T-helper 2 cell (primary cell): ENCODE measurements around the gene GNPDA1.
A peak's percentile ranks its signal among the peaks of the same experiment; 100 is the strongest.

Source experiments
- DNase-seq, 5 experiments: peaks; one replicate each; pipeline versions ENCODE4 v3.0.0 to v3.0.0-alpha.2; 2012 to 2022

GNPDA1 gene

DNA sequence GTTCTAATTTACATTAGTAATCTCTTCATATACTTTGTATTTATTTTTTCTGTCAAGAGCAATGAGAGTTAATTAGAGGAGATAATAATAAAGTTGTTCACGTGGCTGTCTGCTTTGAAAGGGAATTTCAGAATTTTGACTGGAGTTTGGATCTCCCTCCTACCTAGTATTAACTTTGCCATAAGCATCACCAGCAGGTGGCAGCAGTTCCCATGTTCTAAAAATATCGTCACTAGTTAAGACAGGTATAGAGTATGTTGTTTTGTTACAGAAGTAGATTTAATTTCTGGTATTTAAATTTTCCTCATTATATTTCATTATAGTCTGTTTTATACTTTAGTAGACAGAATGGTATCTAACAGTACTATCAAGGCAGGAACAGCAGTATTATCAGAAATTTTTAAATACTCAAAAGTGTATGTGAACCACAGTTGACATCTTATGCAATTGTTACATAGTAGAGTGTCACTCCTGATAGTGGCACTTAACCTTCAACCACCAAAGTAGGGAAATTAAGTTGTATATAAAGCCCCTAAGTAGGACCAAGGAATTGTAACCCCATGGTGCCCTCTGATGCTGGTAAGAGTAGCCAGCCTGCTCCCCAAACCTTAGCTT, 20.4 kb downstream of the GNPDA1 start:
- peak; percentile 40 to 70 (median 64) for DNase-seq

GRCh38 chr5:141989720-141990119, 23.1 kb downstream of the GNPDA1 start:
- DNase-seq: no peak

GRCh38 chr5:141986072-141986471, 26.8 kb downstream of the GNPDA1 start:
- DNase-seq: no peak

DNA sequence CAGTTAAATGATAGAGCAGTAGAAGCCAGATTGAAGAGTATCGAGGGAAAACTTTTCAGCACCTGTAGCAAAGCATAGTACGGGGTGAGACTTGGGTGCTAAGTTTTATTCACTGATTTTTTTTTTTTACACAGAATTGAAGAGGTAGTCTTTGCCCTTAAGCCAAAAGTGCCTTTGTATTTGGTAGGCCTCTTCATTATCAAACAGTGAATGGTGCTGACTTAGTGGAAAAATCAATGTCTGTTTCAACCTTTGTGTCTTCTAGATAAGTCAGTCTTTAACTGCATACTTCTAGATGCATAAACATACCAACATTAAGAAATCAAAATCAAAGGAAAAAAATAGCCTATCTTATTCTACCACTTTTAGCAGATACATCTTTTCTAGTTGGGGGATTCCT, 30.2 kb downstream of the GNPDA1 start:
- no peak for DNase-seq

GRCh38 chr5:141978389-141978788, 34.4 kb downstream of the GNPDA1 start:
- DNase-seq: no peak

DNA sequence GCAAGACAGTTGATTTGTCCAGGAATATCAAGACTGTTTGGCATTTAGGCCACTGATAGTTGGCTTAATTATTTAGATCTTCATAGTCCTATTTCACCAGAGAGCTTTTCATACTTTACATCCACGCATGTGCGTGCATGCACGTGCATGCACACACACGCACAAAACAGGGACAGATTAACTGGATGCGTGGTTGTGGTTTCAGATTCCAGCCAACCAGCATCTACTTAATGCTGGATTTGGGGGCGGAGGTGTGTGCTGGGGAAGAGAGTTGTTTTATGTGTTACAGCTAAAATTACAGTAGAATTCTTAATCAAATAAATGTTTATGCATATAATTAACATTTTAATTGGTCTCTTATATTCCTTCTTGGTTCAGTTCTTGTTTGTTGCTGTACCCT, 36.7 kb downstream of the GNPDA1 start:
- DNase-seq: no peak

DNA sequence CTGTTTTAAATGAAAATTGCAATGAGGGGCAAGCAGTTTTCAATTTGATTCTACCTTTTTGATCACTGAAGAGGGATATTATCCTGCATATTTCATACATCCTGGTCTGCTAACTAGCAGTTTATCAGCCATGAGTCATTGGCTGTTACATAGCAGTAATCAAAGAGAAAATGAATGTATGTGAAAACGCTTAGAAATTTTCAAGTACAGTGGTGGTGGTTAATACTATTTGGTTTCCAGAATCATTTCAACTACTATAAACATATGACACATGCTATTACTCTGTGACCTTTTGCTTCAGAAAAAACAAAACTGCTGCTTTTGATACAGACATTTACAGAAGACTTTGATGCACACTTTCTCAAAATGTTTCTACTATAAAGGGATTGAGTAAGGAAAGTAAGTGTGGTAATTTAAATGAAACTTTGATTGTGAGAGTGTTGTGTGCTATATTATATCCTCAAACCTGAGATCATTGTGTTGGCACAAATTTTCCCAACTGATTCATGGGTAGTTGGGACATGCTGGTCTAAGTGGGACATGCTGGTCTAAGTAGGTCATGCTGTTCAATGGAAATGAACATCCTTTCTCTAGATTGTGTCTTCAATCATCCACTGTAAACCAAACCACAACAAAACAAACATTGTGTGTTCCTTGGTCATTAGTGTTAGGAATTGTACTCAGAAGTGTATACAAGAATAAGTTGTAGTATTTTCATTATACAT, 38.8 kb downstream of the GNPDA1 start:
- no peak for DNase-seq

- DNase-seq: peak in 1 of 5 experiments; percentile 66
These were observed 42.8 kb downstream of the GNPDA1 start for GRCh38 chr5:141969783-141970771.

- peak; percentile 87 to 98 (median 91) for DNase-seq
These were observed 43.8 kb downstream of the GNPDA1 start, which contains the start of gene RNF14 for GRCh38 chr5:141968914-141969608. TSS of gene RNF14 (plus strand) at chr5:141969105. CDS start at chr5:141973589, 4,484 bp downstream.

DNA sequence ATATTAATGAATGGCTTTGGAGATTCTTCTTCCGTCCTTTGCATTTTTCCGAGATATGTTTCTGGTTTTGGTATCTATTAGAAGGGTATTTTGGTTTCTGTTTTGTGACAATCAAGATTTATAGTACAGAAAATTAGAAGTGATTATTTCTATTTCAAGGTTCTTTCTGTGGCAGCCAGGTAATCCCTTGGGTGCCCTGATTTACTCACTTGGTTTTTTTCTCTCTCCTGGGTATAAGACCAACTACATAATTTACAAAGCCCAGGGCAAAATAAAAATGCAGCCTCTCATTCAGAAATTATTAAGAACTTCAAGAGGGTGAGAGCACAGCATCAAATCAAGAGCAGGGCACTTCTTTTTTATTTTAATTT, 45.9 kb downstream of the GNPDA1 start:
- DNase-seq: no peak

DNA sequence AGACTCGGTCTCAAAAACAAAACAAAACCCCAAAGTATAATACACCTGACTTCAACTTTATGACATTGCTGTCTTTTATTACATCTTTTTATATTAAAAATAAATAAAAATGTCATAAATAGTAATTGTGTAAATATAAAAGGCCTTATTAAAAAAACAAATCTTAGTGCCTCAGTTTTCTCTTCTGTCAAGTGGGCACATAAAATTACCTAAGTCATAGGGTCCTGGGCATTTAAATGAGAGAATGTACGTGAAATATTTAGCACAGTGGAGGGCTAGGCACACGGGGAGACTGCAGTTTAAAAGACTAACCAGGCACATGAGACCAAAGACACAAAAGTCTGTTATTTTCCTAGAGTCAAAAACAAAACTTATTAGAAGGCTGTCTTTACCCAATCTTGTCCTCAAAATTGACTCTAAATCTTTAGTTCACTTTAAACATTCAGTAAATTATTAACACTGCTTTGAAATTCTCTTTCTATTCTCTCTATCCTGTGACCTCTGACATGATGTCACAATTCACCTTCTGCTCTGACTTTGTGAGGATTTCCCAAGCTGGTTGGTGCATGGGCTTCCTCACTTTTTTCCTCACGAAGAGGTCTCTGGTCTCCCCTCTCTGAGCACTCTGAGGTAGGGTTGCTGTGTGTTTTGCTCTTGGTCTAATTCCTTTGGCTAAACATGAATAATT, 46.4 kb downstream of the GNPDA1 start:
- no peak for DNase-seq

DNA sequence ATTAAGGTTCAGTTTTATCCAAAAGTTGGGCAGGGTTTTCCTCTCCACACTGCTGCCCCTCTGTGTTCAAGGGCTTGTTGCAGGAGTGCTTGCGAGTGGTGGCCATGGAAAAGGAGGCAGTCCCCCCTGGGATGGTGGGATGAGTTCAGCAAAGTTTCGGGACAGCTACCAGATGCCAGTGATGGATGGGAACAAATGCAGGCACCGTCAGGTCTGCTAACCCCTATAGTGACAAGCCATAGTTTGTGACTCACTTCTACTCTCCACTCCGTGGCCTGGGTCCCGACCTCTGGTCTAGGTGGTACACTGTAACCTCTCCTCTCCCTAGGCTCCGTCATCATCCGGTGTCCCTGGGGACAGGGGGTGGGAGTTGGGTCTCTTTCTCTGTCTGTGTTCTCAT, 47.8 kb downstream of the GNPDA1 start:
- no peak for DNase-seq

GRCh38 chr5:141963701-141964100, 49.1 kb downstream of the GNPDA1 start:
- no peak for DNase-seq

DNA sequence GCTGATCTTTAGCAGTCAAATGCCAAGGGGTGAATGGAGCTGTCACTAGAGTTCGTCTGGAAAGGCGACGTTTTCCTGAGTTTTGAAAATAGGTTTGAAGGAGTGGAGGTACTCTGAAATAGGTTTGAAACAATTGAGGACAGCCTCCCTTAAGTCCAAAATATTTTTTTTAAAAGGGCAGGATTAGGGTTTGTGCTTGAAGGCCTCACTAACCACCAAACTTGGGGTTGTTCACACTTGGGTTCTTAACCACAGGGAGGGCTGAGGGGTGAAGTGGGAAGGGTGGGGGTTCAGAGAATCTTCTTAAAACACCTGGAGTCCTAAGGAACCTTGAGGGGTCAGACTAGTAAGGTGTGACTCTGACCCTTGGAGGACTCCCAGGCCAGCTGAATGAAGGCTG, 51.4 kb downstream of the GNPDA1 start:
- DNase-seq: peak in 1 of 5 experiments; percentile 23

DNA sequence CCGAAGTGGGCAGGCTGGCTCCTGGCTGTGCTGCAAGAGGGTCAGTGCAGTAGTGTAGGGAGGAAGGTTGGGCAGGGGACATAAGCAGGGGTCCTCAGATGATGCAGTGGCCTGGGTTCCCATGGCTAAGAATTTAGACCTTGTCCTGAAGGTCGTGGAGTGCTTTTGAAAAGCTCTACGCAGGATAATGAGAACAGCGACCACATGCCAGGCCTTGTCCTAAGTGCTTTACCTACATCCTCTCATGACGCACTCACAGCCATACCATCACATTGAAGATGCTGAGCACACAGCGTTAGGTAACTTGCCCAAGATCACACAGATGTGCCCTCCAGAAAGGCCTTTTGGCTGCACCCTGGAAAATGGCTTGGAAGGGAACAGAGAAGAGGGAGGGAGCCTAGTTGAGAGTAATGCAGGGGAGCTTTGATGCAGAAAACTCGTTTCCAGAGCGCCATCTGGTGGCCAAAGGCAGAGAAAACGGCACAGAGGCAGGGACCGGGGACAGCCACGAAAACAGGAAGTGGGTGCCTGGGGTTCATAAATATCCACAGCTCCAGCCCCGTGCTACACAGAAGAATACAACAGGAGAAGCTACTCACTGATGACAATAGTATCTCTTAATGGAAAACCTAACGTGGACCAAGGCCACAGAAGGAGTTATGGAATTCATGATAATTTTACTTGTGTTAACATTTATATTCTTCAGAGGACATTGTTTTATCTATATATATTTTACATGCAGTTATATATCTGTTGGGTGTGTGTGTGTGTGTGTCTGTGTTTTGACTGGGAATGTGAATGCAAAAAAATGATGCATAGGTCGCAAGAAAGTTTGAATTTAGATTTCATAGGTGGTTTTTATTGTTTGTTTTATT, 52.1 kb downstream of the GNPDA1 start:
- DNase-seq: peak; percentile 66 to 93 (median 79)

DNA sequence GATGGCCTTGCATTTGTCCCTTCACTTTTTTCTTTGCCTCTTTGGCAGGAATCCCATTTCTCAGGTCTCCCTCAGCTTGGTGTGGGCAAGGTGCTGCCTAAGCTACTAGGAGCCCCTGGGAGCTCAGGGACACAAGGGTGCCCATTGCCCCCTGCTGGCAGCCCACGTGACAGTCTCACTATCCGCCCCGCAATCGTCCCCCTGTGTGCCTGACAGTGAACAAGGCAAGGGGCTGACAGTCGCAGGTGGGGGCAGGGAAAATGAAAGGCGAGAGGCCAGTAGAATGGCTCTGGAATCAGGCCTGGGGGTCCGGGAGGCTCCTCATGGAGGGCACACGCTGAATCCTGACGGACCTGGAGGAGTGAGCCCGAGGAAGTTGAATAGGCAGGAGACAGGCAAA, 52.8 kb downstream of the GNPDA1 start:
- DNase-seq: peak in 1 of 5 experiments; percentile 35

GRCh38 chr5:141958546-141959172, 54.2 kb downstream of the GNPDA1 start:
- DNase-seq: no peak

DNA sequence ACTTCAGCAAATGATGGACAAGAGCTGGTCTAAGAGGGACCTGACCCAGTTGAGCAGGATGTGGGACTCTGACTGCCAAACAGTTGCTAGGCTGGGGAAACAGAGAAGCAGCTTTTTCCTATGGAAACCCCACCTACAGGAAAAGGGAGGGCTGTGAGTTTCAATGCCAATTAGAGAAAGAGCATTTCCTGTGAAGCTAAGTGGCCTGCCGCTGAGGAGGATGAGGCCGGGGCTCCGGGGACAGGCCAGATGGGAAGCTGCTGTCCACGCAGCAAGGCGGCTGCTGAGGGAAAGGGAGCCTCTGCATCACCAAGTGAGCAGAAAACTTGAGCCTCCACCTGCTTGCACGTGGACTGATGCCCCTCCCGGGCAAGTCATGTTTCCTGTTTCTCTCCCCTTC, 54.7 kb downstream of the GNPDA1 start, which contains the start of gene PCDH12:
Gene PCDH12 (minus strand): TSS at position 90 of the 400 bp plus-strand sequence. CDS start 351 bp downstream, outside the sequence.
- peak in 1 of 5 experiments; percentile 26 for DNase-seq

DNA sequence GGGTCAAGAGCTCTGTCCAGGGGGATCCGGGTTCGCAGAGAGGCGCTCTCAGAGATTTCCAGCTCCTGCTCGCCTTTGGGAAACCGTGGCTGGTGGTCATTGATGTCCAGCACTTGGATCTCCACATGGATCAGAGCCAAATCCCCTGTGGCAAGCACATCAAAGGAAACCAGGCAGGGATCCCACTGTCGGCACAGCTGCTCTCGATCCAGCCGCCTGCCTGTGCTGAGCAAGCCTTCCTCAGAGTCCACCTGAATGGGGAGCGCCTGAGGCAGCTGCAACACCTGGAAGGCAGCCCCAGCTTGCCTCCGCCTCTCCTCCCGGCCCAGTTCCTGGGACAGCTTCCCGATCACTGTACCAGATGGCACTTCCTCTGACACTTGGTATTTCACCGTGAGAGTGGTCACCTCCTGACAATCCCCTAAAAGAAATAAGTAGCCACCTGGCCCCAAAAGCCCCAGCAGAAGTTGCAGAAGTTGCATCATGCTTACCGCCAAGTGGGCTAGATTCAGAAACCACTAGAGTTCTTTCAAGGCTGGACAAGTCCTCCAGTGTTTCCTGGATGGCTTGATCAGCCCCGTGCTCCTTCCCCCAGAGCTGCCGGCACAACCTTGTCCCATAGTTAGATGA, 55.3 kb downstream of the GNPDA1 start:
- no peak for DNase-seq

GRCh38 chr5:141954194-141954593, 58.6 kb downstream of the GNPDA1 start:
- no peak for DNase-seq
